Sigmoid colon (tissue), 4 donors: ENCODE data around the gene FOXC1.

Experiments used
- CTCF ChIP-seq, 4 experiments: fragments of 450-650 bp in 3 of 4; fragments of 200-600 bp in 1 of 4; IDR thresholded peaks; one replicate each; pipeline ENCODE4 v1.5.1; 2016 to 2019; ENCODE audit warnings: antibody characterized with exemption in 4 of 4, mild to moderate bottlenecking in 3 of 4, moderate library complexity in 2 of 4
- EP300 ChIP-seq, 4 donors: sonication (generic); formaldehyde crosslinking; IDR thresholded peaks; one replicate each; pipeline ENCODE4 v1.6.1; 2017; ENCODE audit warnings: antibody characterized with exemption in 4 of 4
- POLR2A ChIP-seq, 2 donors: fragments of 450-650 bp; IDR thresholded peaks; one replicate each; pipeline ENCODE4 v1.6.1; 2016; ENCODE audit warnings: antibody characterized with exemption in 2 of 2, mild to moderate bottlenecking in 2 of 2, moderate library complexity in 2 of 2
- POLR2AphosphoS5 ChIP-seq, 4 donors: sonication (generic); formaldehyde crosslinking; IDR thresholded peaks; one replicate each; pipeline ENCODE4 v1.6.1; 2017; ENCODE audit warnings: antibody characterized with exemption in 4 of 4

- no peak for TF ChIP-seq POLR2A (IDR thresholded peaks at IDR 0.05)
- no peak for TF ChIP-seq CTCF (IDR thresholded peaks at IDR 0.05)
- TF ChIP-seq POLR2AphosphoS5 (IDR thresholded peaks at IDR 0.05), result no peak
- TF ChIP-seq EP300 (IDR thresholded peaks at IDR 0.05), result no peak
These were observed 19.1 kb upstream of the FOXC1 start for GRCh38 chr6:1590580-1590979.
